GM10266 (cell line): ENCODE data around the gene OVCH2.

Experiments used
- DNase-seq: peaks from one replicate; pipeline ENCODE4 v3.0.0; 2012; ENCODE audit errors: extremely low spot score
- CTCF ChIP-seq: IDR thresholded peaks from 2 replicates; pipeline ENCODE4 v1.5.1; 2012; ENCODE audit warnings: mild to moderate bottlenecking, low read depth; ENCODE audit not compliant: control insufficient read depth, insufficient read depth; ENCODE audit errors: missing control alignments

The OVCH2 gene

GRCh38 chr11:7671347-7672215 is 34.7 kb downstream of the OVCH2 start:
- peak; percentile 76 for DNase-seq
- TF ChIP-seq CTCF, result no peak

- no peak for TF ChIP-seq CTCF
- no peak for DNase-seq
Measured at GRCh38 chr11:7670641-7671040, 35.6 kb downstream of the OVCH2 start.

GRCh38 chr11:7668911-7669310 is 37.4 kb downstream of the OVCH2 start:
- DNase-seq, result no peak
- TF ChIP-seq CTCF, result no peak

GRCh38 chr11:7668464-7668863 is 37.8 kb downstream of the OVCH2 start:
- DNase-seq, result no peak
- no peak for TF ChIP-seq CTCF

- no peak for DNase-seq
- TF ChIP-seq CTCF, result no peak
Measured at GRCh38 chr11:7667460-7667859, 38.8 kb downstream of the OVCH2 start.

- no peak for TF ChIP-seq CTCF
- DNase-seq, result no peak
Measured at GRCh38 chr11:7666292-7666866, 39.9 kb downstream of the OVCH2 start.

GRCh38 chr11:7665473-7666291 is 40.6 kb downstream of the OVCH2 start:
- DNase-seq, result peak; percentile 86

More at GRCh38 chr11:7665473-7666291, 40.6 kb downstream of the OVCH2 start:
- TF ChIP-seq CTCF, result peak; percentile 95
